Stimulated activated CD8-positive, alpha-beta memory T cell treated with anti-CD3 and anti-CD28 coated beads, Interleukin-2, amount 100 ng/mL, for 1 hour (primary cell): ENCODE measurements around the gene IQSEC1.
A peak's percentile ranks its signal among the peaks of the same experiment; 100 is the strongest.
"Not testable (repeated sequence)": the region's sequence is repeated elsewhere in the genome, so short reads cannot be mapped to it uniquely, and the experiment has no call there.

Experiments used
- DNase-seq, 2 donors: peaks; one replicate each; pipeline ENCODE4 v3.0.0-alpha.2; 2020; ENCODE audit warnings: low read depth in 2 of 2

IQSEC1 gene

GRCh38 chr3:12894629-12895028, 178.6 kb downstream of the IQSEC1 start:
- no peak for DNase-seq

DNA sequence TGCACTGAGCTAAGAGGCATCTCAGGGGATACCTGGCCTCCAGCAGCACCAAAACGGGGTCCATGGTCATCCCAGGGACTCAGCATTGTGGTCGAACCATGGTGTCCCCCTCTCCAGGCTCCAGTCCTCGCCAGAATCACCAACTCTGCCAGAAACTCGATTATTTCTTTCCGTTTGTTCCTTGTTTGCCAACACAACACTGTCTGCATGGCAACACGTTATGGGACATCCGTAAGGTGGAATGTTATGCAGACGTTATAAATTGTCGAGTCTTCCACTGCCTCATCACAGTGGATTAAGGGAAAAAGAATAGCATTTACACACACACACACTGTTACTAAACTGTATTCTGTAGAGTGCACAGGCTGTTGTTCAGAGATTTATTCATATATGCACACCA, 179.4 kb downstream of the IQSEC1 start:
- DNase-seq, result no peak

DNA sequence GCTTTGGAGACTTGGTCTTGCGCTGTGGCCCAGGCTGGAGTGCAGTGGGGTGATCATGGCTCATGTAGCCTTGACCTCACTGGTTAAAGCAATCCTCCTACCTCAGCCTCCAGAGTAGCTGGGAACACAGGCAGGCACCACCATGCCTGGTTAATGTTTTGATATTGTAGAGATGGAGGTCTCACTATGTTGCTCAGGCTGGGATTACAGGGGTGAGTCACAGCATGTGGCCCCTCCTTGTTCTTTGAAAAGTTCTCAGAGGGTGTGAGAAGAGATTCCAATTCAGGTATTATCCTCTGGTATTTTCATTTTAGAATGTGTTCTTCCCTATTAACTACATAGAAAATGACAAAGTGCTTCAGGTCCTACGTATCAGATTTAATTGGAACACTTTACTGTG, 180.0 kb downstream of the IQSEC1 start:
- no peak for DNase-seq

DNA sequence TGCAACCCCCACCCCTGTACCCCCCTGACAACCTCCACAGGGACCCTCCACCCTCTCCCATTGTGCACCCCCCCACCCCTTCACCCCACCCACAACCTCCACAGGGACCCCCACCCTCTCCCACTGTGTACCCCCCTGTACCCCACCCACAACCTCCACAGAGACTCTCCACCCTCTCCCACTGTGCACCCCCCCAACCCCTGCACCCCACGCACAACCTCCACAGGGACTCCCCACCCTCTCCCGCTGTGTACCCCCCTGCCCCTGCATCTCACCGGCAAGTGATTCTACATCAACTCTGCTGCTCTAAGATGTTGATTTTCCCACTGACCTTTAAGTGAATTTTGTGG, 180.4 kb downstream of the IQSEC1 start:
- no peak for DNase-seq

DNA sequence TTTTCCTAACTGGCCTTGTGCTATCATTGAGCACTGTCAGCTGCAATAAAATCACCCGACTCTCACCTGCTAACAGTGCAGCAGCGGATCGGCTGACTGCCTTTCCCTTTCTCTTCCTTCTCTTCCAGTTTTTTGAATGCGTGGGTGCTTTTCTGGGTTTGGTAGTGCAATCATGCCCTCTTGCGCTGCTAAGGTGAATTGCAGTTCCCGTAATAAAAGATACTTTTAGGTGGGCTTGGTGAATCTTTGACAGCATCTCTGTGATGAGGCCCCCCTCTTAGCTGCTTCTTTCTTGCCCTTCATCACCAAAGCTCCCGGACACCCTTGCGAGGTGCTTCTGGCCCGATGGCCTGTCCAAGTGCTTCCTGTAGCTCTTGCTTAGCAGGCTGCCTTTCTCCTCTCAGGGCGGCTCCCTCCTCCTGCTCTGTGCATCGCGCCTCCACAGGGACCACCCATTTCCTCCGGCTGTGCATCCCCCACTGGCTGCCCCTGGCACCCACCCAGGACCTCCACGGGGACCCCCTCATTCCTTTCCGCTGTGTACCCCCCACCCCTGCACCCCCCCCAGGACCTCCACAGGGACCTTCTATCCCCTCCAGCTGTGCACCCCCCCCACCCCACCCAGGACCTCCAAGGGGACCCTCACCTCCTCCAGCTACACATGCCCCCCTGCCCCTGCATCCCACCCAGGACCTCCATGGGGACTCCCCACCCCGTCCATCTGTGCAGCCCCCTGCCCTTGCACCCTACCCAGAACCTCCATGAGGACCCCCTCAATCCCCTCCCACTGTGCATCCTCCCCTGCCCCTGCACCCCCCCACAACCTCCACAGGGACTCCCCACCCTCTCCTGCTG, 181.0 kb downstream of the IQSEC1 start:
- DNase-seq, result peak; percentile 16 to 21

- DNase-seq, result no peak
Observed at GRCh38 chr3:12891391-12891984, 181.7 kb downstream of the IQSEC1 start.

DNA sequence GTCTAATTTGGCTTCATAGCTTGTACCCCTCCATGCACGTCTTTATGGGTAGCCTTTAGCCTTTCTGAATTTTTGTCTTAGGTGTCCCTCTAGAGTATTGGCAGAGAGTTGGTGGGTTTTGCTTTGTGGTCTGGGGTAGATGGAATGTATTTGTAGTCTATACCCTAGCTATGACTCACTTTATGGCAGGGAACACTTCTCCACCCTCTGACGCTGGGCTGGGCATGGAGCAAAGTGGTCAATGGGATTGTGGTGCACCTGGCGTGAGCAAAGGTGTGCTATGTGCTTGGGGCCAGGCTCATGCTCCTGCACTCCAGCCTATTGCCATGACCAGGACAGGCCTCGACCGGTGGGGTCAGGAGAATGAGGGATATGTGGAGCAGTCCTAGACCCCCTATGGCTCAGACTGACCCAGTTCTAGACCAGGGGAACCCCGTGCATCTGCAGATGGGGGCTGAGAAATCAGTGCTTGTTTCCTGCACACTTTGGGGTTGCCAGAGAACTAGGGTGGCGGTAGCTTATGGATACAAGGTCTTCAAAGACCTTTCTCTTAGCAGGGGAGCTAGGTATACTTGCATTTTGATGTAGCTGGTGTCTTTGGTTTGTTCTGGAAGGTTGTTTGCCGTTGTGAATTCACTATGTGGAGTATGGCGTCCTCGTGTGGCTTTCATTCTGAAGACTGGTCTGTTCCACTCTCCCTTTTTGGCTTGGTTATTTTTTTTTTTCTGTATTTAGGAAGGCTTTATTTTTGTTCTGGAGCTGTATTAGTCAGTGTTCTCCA, 182.4 kb downstream of the IQSEC1 start:
- no peak for DNase-seq

- DNase-seq, result no peak
Observed at GRCh38 chr3:12886736-12887135, 186.5 kb downstream of the IQSEC1 start.

GRCh38 chr3:12886106-12886679, 187.0 kb downstream of the IQSEC1 start:
- no peak for DNase-seq

DNA sequence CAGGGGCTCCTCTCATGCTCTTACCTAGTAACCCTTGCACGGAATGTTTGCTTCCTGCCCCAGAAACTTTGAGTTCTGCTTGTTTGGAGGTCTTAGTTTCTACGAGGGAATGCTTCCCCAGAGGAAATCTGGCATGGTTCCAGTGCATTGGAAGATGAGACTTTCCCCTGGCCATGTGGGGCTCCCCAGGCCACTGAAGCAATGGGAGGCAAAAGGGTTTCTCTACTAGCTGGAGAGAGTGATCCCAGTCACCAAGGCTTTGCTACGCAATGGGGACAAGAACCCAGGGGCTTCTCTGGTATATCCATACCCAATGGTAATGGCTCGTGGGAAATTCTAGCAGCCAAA, 187.7 kb downstream of the IQSEC1 start:
- DNase-seq, result no peak

DNA sequence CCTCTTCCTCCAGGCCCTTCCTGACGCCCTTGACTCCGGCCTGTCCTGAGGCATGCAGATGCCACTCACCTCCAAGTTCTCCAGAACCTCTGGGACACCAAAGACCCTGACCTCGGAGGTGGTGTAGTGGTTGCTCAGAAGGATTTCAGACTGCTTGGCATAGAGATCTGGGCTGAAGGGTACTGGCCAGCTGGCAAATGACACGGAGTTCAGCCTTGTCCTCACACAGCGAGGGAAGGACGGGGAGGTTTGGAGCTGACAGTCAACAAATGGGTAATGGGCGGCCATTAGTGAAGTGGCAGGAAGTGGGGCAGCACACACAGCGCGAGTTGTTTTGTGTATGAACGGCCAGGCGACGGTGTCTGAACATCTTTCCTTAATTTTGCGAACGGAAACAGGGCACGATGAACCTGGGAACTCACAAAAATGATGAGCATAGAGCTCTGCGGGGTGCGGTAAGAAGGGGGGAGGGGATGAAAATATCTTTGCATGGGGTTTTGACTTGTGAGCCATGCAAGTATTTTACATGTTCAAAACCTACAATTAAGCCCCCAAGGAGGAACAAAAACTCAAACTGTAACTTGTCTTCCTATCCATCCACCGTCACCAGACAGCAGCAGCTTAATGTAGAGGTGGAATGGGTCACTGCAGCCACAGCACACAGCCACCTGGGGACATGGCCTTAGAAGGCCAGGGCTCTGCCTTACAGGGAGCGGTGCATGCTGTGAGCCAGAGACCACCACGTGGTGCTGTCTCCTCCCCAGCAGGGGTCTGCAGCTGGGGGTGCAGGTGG, 188.2 kb downstream of the IQSEC1 start:
- DNase-seq, result no peak

- no peak for DNase-seq
Observed at GRCh38 chr3:12884186-12884680, 189.0 kb downstream of the IQSEC1 start.

DNA sequence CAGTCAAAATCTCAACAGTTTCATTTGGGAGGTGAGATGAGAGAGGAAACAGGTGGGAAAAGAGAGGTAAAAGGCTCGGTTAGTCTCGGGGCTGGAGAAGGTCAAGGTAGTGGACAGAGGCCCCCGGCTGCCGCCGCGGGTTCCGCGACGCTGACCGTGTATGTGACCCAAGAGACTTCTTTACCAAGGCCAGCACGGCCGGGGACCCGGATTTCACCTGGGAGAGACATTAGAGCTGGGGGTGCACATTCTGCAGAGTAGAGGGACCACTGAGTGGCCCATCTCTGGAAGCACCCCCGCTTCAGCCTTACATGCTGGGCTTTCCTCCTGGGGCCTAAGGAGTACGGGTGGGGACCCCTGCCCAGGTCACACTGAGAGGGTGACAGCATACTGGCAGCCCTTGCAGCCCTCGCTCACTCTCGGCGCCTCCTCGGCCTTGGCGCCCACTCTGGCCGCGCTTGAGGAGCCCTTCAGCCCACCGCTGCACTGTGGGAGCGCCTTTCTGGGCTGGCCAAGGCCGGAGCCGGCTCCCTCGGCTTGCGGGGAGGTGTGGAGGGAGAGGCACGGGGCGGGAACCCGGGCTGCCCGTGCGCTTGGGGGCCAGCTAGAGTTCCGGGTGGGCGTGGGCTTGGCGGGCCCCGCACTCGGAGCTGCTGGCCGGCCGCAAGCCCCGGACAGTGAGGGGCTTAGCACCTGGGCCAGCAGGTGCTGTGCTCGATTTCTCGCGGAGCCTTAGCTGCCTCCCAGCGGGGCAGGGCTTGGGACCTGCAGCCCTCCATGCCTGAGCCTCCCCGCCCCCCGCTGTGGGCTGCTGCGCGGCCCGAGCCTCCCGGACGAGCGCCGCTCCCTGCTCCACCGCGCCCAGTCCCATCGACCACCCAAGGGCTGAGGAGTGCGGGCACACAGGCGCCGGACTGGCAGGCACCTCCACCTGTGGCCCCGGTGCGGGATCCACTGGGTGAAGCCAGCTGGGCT, 190.6 kb downstream of the IQSEC1 start:
- no peak for DNase-seq

- DNase-seq, result not testable (repeated sequence)
Observed at GRCh38 chr3:12881858-12882257, 191.4 kb downstream of the IQSEC1 start.

- DNase-seq, result no peak
Observed at GRCh38 chr3:12879191-12879815, 193.9 kb downstream of the IQSEC1 start.

DNA sequence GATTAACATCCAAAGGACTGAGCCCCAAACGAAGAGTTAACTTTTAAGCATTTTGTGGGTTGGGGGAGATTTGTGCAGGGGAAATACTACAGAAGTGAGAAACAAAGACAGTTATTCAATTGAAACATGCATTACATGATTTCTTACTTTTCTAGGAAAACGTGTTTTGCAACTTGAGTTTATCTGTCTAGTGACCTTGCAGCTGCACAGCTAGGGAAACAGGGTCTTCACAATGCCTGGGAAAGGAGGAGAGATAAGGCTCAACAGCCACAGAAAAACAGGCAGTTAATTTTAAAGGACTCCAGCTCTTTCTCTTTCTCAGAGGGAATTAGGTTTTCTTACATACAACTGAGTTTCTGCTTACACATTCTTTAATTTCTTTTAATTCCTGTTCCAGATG, 194.5 kb downstream of the IQSEC1 start:
- not testable (repeated sequence) for DNase-seq

- DNase-seq, result no peak
Observed at GRCh38 chr3:12878141-12878574, 195.1 kb downstream of the IQSEC1 start.

DNA sequence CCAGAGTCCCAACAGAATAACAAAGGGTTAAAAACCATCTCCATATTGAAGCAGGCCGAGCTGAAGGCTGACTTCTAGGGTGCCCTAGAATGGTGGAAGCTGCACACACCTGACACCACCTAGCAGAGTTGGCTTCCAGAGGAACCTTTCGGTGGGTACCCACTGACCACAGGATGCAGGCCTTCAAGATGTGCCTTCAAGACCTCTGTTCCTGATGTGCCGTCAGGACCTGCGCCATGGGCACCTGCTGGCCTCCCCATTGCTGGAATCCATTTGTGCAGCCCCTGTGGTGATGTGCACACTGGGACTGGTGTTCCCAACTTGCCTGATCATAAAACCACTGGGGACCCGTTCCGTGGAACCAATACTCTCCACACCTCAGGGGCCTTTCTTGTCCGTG, 196.2 kb downstream of the IQSEC1 start:
- no peak for DNase-seq
